KBM-7 (cell line): Measurements from ENCODE around the gene YWHAE.
"Not testable (repeated sequence)": the region's sequence is repeated elsewhere in the genome, so short reads cannot be mapped to it uniquely, and the experiment has no call there.

ENCODE experiments used
- DNase-seq: peaks from one replicate; pipeline ENCODE4 v3.0.0-alpha.2; 2015
- in situ Hi-C: fragments of 300-500 bp; cut with MboI; formaldehyde crosslinking; loops from 2 replicates; pipeline ENCODE4 v1.14.3; 2020; ENCODE audit warnings: low sequenced_read_pairs, low pct_unique_long_range_greater_than_20kb, mixed read lengths

The YWHAE gene

DNA sequence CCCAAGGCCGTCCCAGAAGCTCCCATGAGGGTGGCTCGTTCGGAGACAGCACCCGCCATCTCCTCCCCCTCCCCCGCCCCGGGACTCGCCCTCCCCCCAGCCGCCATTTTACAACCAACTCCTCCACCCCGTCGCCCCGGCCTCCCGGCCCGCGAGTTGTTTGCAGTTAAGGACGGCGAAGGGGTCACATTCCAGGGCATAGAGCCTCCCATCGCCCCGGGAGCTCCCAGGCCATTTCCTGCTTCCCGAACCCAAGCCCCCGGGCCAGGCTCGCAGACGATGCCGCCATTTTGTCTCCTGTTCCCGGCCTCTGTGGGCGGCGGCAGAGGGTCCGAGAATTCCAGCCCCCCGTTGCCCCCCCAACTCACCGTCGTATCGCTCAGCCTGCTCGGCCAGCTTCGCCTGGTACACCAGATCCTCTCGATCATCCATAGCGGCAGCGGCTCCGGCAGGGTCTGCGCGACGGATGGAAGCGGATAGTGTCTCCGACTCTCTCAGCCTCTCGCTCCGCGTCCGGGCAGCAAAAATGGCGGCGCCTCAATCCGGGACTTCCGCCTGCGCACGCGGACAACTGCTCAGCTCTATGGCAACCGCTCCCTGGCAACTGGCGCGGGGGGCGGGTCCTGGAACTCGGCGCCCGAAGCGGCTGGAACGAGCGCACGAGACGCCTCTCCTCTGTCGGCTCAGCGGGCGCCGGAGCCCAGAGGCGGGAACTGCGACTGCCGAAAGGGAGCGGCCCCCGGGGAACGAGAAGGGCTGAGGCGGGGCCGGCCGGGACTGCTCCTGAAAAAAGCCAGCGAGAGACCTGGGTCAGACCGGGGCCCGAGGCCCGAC lies at the start of gene YWHAE:
Gene YWHAE, minus strand, starts transcription at position 544 of the 834 bp plus-strand sequence. Its CDS starts 112 bp downstream, at position 432.
- in situ Hi-C loops: no loop called here
- peak; percentile 97 for DNase-seq

DNA sequence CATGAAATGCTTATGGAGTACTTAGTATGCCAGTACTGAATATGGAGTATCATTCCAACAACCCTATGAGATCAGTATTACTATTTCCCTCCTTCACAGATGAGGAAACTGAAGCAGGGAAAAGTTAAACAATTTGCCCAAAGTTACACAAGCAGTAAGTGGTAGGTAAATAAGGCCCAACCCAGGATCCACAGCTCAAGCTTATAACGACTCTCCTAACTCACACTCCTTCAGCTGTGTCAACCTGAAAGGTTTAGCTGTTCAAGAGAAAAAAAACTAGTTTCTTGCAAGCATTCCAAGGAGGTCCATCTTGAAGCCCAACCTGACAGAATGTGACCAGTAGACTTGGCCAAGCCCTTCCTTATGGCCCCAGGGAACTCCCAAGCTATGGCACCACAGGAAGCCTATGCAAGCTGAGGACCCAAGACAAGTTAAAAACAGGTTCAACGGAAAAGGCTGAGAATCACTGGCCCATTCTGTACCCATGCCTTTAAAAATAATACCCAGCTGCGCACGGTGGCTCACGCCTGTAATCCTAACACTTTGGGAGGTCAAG lies 49.5 kb upstream of the YWHAE start:
- DNase-seq: no peak
- in situ Hi-C loops: no loop called here

DNA sequence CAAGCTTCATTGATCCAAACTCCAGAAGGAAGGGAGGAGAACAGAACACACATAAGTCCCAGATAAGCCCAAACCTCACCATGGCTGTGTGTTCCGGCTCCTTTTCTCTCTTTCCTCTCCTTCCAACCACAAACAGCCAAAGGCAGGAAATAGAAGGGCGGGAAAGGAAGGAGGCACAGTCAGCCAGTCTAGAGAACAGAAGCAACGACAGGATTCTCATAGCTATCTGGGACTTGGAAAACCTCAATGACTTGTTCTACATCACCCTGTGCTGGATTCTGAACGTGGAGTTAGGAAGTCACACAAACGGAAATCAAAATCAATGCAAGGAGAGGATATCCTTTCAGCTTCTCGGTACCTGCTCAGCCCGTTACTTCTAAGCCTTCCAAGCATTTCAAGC lies 47.0 kb upstream of the YWHAE start:
- in situ Hi-C loops: no loop called here
- peak; percentile 47 for DNase-seq

DNA sequence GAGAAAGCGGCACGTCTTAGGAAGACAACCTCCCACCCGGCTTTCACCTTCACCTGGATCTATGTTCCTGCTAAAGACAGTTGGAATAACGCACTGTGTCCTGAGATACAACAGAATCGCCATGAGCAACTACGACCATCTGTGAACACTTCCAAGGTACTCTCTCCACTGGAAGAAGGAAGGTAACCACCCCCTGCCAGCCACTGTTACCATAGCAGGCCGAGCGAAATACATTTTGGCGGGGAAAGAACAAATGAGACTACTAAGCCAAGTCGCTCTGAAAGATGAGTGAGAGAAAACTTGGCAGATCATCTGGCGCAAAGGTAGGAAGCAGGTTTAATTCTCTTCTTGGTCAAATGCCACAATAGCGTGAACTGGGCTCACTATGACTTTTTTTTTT lies 46.2 kb upstream of the YWHAE start:
- no peak for DNase-seq

GRCh38 chr17:1445695-1446094 lies 45.7 kb upstream of the YWHAE start:
- in situ Hi-C loops, DNase-seq: not testable (repeated sequence)

More for the DNA sequence above, 46.2 kb upstream of the YWHAE start:
- in situ Hi-C loops: no loop called here

DNA sequence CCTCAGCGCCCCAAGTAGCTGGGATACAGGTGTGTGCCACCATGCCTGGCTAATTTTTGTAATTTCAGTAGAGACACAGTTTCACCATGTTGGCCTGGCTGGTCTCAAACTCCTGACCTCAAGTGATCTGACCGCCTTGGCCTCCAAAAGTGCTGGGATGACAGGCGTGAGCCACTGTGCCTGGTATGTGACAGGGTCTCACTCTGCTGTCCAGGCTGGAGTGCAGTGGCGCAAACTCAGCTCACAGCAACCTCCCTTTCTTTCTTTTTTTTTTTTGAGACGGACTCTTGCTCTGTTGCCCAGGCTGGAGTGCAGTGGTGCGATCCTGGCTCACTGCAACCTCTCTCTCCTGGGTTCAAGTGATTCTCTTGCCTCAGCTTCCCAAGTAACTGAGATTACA lies 42.7 kb upstream of the YWHAE start:
- DNase-seq, in situ Hi-C loops: not testable (repeated sequence)

- no peak for DNase-seq
- in situ Hi-C loops: no loop called here
These were observed 42.2 kb upstream of the YWHAE start for GRCh38 chr17:1442187-1442586.

DNA sequence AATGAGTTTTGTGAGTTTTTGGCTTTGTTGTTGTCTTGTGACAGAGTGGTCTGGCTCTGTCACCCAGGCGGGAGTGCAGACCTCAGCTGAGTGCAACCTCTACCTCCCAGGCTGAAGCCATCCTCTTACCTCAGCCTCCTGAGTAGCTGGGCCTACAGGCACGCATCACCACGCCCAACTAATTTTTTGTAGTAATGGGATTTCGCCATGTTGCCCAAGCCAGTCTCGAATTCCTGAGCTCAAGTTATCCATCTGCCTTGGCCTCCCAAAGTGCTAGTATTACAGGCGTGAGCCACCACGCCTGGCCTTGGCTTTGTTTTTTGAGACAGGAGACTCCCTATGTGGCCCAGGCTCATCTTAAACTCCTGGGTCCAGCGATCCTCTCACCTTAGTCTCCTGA lies 40.9 kb upstream of the YWHAE start:
- in situ Hi-C loops: no loop called here

DNA sequence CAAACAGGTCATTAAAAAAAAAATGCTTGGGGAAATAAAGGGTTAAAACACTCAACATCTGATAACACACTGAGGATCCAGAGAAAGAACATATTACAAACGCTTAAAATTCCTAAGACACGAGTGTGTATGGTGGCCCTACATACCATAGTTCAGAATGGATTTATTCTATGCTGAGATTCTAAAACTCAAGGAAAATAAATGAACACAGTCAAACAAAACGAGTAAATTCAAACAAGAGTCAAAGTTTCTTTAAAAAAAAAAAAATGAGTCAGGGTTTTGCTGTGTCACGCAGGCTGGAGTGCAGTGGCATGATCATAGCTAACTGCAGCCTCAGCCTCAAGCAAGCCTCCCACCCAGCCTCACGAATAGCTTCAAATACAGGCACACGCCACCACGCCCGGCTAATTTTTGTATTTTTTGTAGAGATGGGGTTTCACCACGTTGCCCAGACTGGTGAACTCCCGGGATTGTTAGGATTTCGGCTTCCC lies 38.6 kb upstream of the YWHAE start:
- no peak for DNase-seq
- in situ Hi-C loops: no loop called here

More for the DNA sequence above, 40.9 kb upstream of the YWHAE start:
- no peak for DNase-seq

GRCh38 chr17:1435326-1435725 lies 35.3 kb upstream of the YWHAE start:
- in situ Hi-C loops: no loop called here
- no peak for DNase-seq

DNA sequence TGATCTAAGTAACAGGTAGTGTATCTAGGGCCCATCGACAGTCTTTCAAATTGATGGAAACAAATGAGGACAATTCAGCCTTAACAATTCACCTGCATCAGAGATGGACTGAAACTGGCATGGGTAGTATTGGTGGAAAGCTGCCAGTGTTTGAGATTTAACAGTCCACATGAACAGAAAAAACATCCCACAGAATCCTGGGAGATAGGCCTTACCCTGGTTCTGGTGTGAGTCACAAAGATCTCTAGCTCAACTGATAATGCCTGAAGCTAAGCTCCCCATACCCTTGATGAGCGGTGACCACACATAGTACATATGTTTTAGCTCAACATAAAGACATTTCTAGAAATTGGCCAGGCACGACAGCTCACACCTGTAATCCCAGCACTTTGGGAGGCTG lies 34.1 kb upstream of the YWHAE start:
- in situ Hi-C loops: no loop called here
- DNase-seq: no peak

- in situ Hi-C loops: no loop called here
- no peak for DNase-seq
These were observed 31.6 kb upstream of the YWHAE start for GRCh38 chr17:1431631-1432104.

- DNase-seq: no peak
- in situ Hi-C loops: no loop called here
These were observed 23.6 kb upstream of the YWHAE start for GRCh38 chr17:1423456-1424135.

DNA sequence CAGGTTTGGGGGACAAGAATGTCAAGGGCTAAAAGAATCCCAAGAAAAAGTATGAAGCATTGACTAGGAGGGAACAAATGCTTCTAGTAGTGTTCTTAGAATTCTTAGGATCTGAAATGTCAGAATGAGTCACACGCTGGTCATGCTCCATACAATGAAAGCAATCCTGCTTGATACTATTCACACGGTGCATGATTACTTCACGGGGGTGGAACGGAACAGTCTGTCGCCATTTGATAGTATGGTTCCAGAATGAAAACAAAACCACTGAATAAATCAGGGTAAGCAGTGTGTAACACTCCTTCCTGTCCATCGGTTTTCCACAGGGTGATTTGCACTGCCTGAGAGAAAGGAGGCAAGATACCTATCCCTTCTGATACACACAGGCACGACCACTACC lies 22.9 kb upstream of the YWHAE start:
- DNase-seq: no peak
- in situ Hi-C loops: no loop called here

DNA sequence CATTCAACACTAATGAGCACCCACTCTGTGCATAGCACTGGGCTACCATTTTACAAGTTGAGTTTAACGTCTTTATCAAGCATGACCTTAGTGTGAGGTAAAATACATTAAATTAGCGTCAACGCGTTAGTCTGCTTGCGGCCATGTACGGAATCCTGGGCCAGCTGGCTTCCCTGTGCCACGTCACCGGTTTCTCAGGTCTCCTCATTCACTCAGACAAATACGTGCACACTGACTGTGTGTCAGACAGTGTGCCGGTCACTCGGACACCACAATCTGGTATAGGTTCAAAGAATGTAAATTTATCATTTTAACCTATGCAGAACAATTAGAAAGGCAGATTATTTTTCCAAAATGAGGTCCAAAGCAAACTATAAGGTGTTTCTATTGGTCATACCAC lies 21.4 kb upstream of the YWHAE start:
- DNase-seq: no peak
- in situ Hi-C loops: no loop called here

DNA sequence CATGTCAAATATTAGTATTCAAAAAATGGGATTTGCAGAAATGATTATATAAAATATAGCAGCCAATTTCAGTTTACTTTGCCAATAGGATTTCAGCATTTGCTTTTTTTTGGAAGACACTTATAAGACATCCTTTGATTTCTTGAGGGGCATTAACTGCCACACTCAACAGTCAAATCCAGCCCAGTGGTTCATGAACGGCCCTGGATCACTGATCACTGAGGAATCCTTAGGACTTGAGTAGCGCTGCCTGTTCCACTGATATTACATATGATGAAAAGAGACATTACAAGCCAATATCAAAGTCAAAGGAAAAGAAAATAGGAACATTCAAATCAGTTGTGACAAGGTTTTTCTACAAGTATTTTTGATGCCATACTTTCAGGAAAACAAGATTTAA lies 21.0 kb upstream of the YWHAE start:
- in situ Hi-C loops: no loop called here
- no peak for DNase-seq

GRCh38 chr17:1420163-1420562 lies 20.1 kb upstream of the YWHAE start:
- in situ Hi-C loops: no loop called here
- DNase-seq: no peak

DNA sequence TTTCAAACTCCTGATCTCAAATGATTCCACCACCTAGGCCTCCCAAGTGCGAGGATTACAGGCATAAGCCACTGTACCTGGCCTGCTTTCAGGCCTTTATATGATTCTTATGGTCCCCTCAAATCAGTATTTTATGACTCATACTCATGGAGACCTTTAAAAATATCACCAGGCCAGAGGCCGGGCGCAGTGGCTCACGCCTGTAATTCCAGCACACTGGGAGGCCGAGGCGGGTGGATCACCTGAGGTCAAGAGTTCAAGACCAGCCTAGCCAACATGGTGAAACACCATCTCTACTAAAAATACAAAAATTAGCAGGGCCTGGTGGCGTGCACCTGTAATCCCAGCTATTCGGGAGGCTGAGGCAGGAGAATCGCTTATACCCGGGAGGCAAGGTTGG lies 18.5 kb upstream of the YWHAE start:
- DNase-seq, in situ Hi-C loops: not testable (repeated sequence)

DNA sequence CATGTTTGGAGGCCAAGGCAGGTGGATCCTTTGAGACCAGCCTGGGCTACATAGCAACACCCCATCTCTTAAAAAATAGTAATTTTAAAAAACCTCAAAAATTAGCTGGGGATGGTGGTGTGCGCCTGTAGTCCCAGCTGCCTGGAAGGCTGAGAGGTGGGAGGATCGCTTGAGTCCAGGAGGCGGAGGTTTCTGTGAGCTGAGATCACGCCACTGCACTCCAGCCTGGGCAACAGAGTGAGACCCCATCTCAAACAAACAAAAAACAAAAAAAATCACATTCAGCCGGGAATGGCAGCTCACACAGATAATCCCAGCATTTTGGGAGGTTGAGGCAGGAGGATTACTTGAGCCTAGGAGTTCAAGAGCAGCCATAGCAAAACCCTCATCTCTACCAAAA lies 16.4 kb upstream of the YWHAE start:
- in situ Hi-C loops: no loop called here

DNA sequence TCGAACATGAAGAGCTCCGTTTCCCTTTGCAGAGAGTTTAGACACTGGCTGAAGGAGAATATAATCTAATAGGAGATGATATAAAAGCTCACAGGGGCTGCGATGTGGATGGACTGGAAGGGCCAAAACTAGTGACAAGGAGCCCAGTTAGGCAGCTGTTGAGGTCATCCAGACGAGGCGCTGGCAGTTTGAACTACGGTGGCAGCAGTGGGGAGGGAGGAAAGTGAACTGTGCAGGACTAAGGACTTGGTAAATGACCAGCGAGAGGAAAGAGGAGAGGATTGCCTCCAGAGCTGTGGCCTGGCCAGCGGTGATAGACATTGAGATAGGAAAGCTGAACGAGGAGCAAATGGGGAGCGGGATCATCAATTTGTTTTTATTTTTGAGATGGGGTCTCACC lies 14.6 kb upstream of the YWHAE start:
- DNase-seq: no peak
- in situ Hi-C loops: no loop called here

More for the DNA sequence above, 16.4 kb upstream of the YWHAE start:
- DNase-seq: no peak
